ENCODE measurements around the gene MYO5B. TPM values are rescaled to one million over a fixed set of nuclear protein-coding genes. Genes with fewer than 3 reads are reported as not detected.
"Not testable (repeated sequence)": the region's sequence is repeated elsewhere in the genome, so short reads cannot be mapped to it uniquely, and the experiment has no call there.

Gene MYO5B
- polyA plus RNA-seq (6.5 to 7.7 TPM (median 6.8 TPM) in 3 replicates), polyA minus RNA-seq (11.3 to 17.9 TPM (median 12.5 TPM) in 3 replicates)
- polyA plus RNA-seq (2011; ENCODE audit: low read depth), result 86.8 TPM
- polyA plus RNA-seq (2011; cell fraction: cytosol; rRNA removed), result 11.3 and 15.5 TPM in 2 replicates
- polyA plus RNA-seq (2011; cell fraction: nucleus; rRNA removed), result 17.1 and 18.5 TPM in 2 replicates
- polyA plus RNA-seq (2012; ENCODE audit: low replicate concordance), result 5.8 and 40.7 TPM in 2 replicates
- 11.5 TPM for polyA minus RNA-seq (2011; cell fraction: cytosol; rRNA and poly(A)+ RNA removed)
- polyA minus RNA-seq (2011; cell fraction: nucleus; rRNA and poly(A)+ RNA removed), result 10.6 and 16.3 TPM in 2 replicates

GRCh38 chr18:50194631-50195532 lies at the start of gene MYO5B:
Gene MYO5B (minus strand): TSS chr18:50195147. CDS start chr18:50194793, 354 bp downstream.
- no peak for DNase-seq (ENCODE audit: low read depth, low spot score)
- Histone ChIP-seq H3K27ac (ENCODE audit: control insufficient read depth, insufficient read depth, low read length) (no peak within 1 kb of the TSS), H2AFZ (ENCODE audit: control insufficient read depth, low read length) (peak within 1 kb of the TSS; percentile 26), H3K79me2 (ENCODE audit: control insufficient read depth, insufficient read depth, low read length) (no peaks in the 10 kb centered on the region), H3K4me2 (ENCODE audit: control insufficient read depth, extremely low read depth, insufficient read depth, low read depth, low read length) (peak within 1 kb of the TSS; percentile 75), H3K9me1 (ENCODE audit: control insufficient read depth, extremely low read depth, insufficient read depth, low read length) (no peaks in the 10 kb centered on the region), H3K4me1 (ENCODE audit: control insufficient read depth, extremely low read depth, insufficient read depth, low read length) (peaks cover 7% of the 10 kb centered on the region), H3K36me3 (ENCODE audit: control insufficient read depth in 2 of 2, extremely low read depth in 1 of 2, insufficient read depth in 2 of 2, low read length in 2 of 2) (no peaks in the 10 kb centered on the region), H3K9me3 (ENCODE audit: control insufficient read depth, low read depth, low read length) (no peaks in the 10 kb centered on the region), H3K9ac (ENCODE audit: control insufficient read depth, extremely low read depth, insufficient read depth, low read length) (peak within 1 kb of the TSS; percentile 37), H4K20me1 (ENCODE audit: control insufficient read depth, extremely low read depth, insufficient read depth, low read length) (no peaks in the 10 kb centered on the region), H3K27me3 (ENCODE audit: control insufficient read depth, extremely low read depth, insufficient read depth, low read length) (peaks cover 47% of the 10 kb centered on the region), H3K4me3 (ENCODE audit: control insufficient read depth in 2 of 3, extremely low read depth in 1 of 3, insufficient read depth in 2 of 3, low read depth in 1 of 3, low read length in 3 of 3) (peak within 1 kb of the TSS; percentile 49 to 66 (median 49))
- dilution Hi-C loops (cut with MboI; ENCODE audit: extremely low pct_ligation_motif_present, low sequenced_read_pairs), result no loop called here
- TF ChIP-seq EZH2 (IDR thresholded peaks at IDR 0.05; ENCODE audit: low read length), result peak; percentile 43
- peak in 1 of 3 experiments; percentile 65 for TF ChIP-seq CTCF (optimal IDR thresholded peaks at IDR 0.05 in 1 of 3, IDR thresholded peaks at IDR 0.05 in 1 of 3, conservative IDR thresholded peaks at IDR 0.05 in 1 of 3; ENCODE audit: extremely low read depth in 1 of 3, insufficient read depth in 2 of 3, low read length in 3 of 3)
- FAIRE-seq, result no peak

GRCh38 chr18:50241768-50242167 lies 46.8 kb upstream of the MYO5B start:
- H3K4me2 ChIP-seq (ENCODE audit: control insufficient read depth, extremely low read depth, insufficient read depth, low read depth, low read length); FAIRE-seq; H3K27me3 ChIP-seq (ENCODE audit: control insufficient read depth, extremely low read depth, insufficient read depth, low read length); dilution Hi-C loops (cut with MboI; ENCODE audit: extremely low pct_ligation_motif_present, low sequenced_read_pairs); H3K27ac ChIP-seq (ENCODE audit: control insufficient read depth, insufficient read depth, low read length); H3K9me1 ChIP-seq (ENCODE audit: control insufficient read depth, extremely low read depth, insufficient read depth, low read length); H3K9ac ChIP-seq (ENCODE audit: control insufficient read depth, extremely low read depth, insufficient read depth, low read length); H2AFZ ChIP-seq (ENCODE audit: control insufficient read depth, low read length); DNase-seq (ENCODE audit: low read depth, low spot score); H3K36me3 ChIP-seq (ENCODE audit: control insufficient read depth in 2 of 2, extremely low read depth in 1 of 2, insufficient read depth in 2 of 2, low read length in 2 of 2); H3K4me1 ChIP-seq (ENCODE audit: control insufficient read depth, extremely low read depth, insufficient read depth, low read length); H3K79me2 ChIP-seq (ENCODE audit: control insufficient read depth, insufficient read depth, low read length); H4K20me1 ChIP-seq (ENCODE audit: control insufficient read depth, extremely low read depth, insufficient read depth, low read length); H3K4me3 ChIP-seq (ENCODE audit: control insufficient read depth in 2 of 3, extremely low read depth in 1 of 3, insufficient read depth in 2 of 3, low read depth in 1 of 3, low read length in 3 of 3); H3K9me3 ChIP-seq (ENCODE audit: control insufficient read depth, low read depth, low read length): not testable (repeated sequence)

Data from keratinocyte (primary cell).